Hypothalamus (tissue), 51 donors: ENCODE measurements around the gene PAGR1.
"Not testable (repeated sequence)": the region's sequence is repeated elsewhere in the genome, so short reads cannot be mapped to it uniquely, and the experiment has no call there.

Experiments
- DNase-seq, 51 donors: peaks; one replicate each; lab custom pipeline; 2025; lab: John Stamatoyannopoulos, UW

PAGR1 gene

GRCh38 chr16:29833219-29833618 is 17.3 kb downstream of the PAGR1 start:
- DNase-seq: not testable (repeated sequence)

- DNase-seq: no peak
These were observed 18.1 kb downstream of the PAGR1 start for GRCh38 chr16:29834079-29834478.

- DNase-seq: no peak
These were observed 20.0 kb downstream of the PAGR1 start for GRCh38 chr16:29835926-29836325.

- DNase-seq: no peak
These were observed 20.7 kb downstream of the PAGR1 start for GRCh38 chr16:29836623-29837022.

- DNase-seq: no peak
These were observed 21.9 kb downstream of the PAGR1 start for GRCh38 chr16:29837841-29838240.

- DNase-seq: no peak
These were observed 23.9 kb downstream of the PAGR1 start for GRCh38 chr16:29839822-29840221.

- DNase-seq: no peak
These were observed 24.3 kb downstream of the PAGR1 start for GRCh38 chr16:29840240-29840639.

- no peak for DNase-seq
These were observed 25.7 kb downstream of the PAGR1 start for GRCh38 chr16:29841631-29842030.

GRCh38 chr16:29842732-29843346 is 26.9 kb downstream of the PAGR1 start:
- no peak for DNase-seq

GRCh38 chr16:29843931-29844330 is 28.0 kb downstream of the PAGR1 start:
- DNase-seq: no peak

GRCh38 chr16:29844575-29845331 is 28.8 kb downstream of the PAGR1 start:
- no peak for DNase-seq

GRCh38 chr16:29845656-29846055 is 29.7 kb downstream of the PAGR1 start:
- DNase-seq: no peak

GRCh38 chr16:29848420-29849297 is 32.7 kb downstream of the PAGR1 start:
- DNase-seq: peak in 42 of 51 donors; percentile 12 to 81 (median 43)

GRCh38 chr16:29849505-29849904 is 33.6 kb downstream of the PAGR1 start:
- DNase-seq: no peak

GRCh38 chr16:29850998-29851397 is 35.0 kb downstream of the PAGR1 start:
- no peak for DNase-seq

GRCh38 chr16:29852654-29853053 is 36.7 kb downstream of the PAGR1 start:
- no peak for DNase-seq

- no peak for DNase-seq
These were observed 38.7 kb downstream of the PAGR1 start for GRCh38 chr16:29854520-29855100.

- DNase-seq: no peak
These were observed 41.3 kb downstream of the PAGR1 start for GRCh38 chr16:29857133-29857760.

GRCh38 chr16:29858149-29858849 is 42.3 kb downstream of the PAGR1 start:
- DNase-seq: peak in 16 of 51 donors; percentile 3 to 51 (median 23)

GRCh38 chr16:29858974-29859373 is 43.0 kb downstream of the PAGR1 start:
- DNase-seq: no peak
